ENCODE data around the gene ADGRG6. TPM values are rescaled to one million over a fixed set of nuclear protein-coding genes. Genes with fewer than 3 reads are reported as not detected.

Gene ADGRG6
- total and polyA plus RNA-seq, 2 of the 8 experiments (the other 6 are each of a cell fraction or from before 2014, with no cell fraction given) = 1.1 to 6.2 TPM

DNA sequence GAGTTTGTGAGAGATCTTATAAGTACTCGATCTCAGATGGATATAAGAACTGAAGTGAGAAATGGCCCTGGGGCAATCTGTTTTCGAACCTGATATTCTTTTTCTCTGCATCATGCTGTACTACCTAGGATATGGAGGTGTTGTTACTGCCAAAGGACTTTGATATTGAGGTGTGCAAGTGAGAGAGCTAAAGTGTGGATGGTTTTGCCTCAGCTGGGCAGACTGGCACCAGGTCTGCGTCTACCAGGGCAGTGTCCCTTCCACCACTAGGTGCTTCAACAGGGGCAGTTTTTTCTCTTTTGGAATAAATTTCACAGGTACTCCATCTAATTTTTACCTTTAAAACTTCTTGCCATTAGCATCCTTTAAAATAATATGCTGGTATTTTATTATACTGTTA lies 35.0 kb downstream of the ADGRG6 start:
- Histone ChIP-seq H3K56ac (replicated peaks; ENCODE audit: insufficient read length, low read depth, low read length) (no peak overlapping the region), H3K14ac (ENCODE audit: insufficient read length) (no peak overlapping the region), H2AK5ac (ENCODE audit: low read depth, low read length) (no peak overlapping the region), H4K8ac (ENCODE audit: extremely low read depth, insufficient read depth, low read length) (no peak overlapping the region), H3K9ac (replicated peaks in 1 of 4; ENCODE audit: extremely low read depth in 1 of 4, low read depth in 3 of 4, low read length in 3 of 4) (no peak overlapping the region), H4K91ac (replicated peaks; ENCODE audit: insufficient read length, low read length) (no peak overlapping the region), H3K27me3 (replicated peaks in 1 of 4; ENCODE audit: control insufficient read depth in 3 of 4, extremely low read depth in 1 of 4, insufficient read depth in 3 of 4, low read length in 3 of 4) (no peaks in the 10 kb centered on the region), H4K5ac (ENCODE audit: insufficient read length, low read depth, low read length) (no peak overlapping the region), H3K36me3 (ENCODE audit: control insufficient read depth in 2 of 4, insufficient read depth in 4 of 4, low read length in 3 of 4) (no peaks in the 10 kb centered on the region), H2BK12ac (ENCODE audit: low read depth, low read length) (no peak overlapping the region), H3K79me1 (ENCODE audit: low read depth, low read length) (no peaks in the 10 kb centered on the region), H4K20me1 (replicated peaks in 1 of 2; ENCODE audit: control insufficient read depth in 1 of 2, insufficient read depth in 2 of 2, low read length in 2 of 2) (no peaks in the 10 kb centered on the region), H3K4me2 (ENCODE audit: insufficient read depth in 1 of 2, low read depth in 2 of 2, low read length in 2 of 2) (no peak overlapping the region), H3K27ac (ENCODE audit: low read depth, low read length) (no peak overlapping the region), H3K18ac (ENCODE audit: extremely low read depth, low read length) (no peak overlapping the region), H3K4ac (replicated peaks; ENCODE audit: insufficient read length, low read depth, low read length) (no peak overlapping the region), H3K4me3 (ENCODE audit: extremely low read depth in 1 of 4, insufficient read depth in 2 of 4, low read depth in 3 of 4, low read length in 4 of 4) (no peak overlapping the region), H2BK20ac (ENCODE audit: low read length) (no peak overlapping the region), H3K23me2 (ENCODE audit: low read depth, low read length) (no peaks in the 10 kb centered on the region; the same call in 1 of the 2 replicates), H3K23ac (ENCODE audit: insufficient read length) (no peak overlapping the region), H2AFZ (ENCODE audit: low read length) (no peak overlapping the region), H3K79me2 (ENCODE audit: control insufficient read depth in 1 of 2, insufficient read depth in 2 of 2, low read length in 2 of 2) (no peaks in the 10 kb centered on the region), H2BK120ac (replicated peaks; ENCODE audit: low read depth, low read length) (no peak overlapping the region), H3K9me3 (ENCODE audit: insufficient read depth in 2 of 2, low read depth in 1 of 2, low read length in 1 of 2) (no peaks in the 10 kb centered on the region), H3K4me1 (replicated peaks in 1 of 4; ENCODE audit: control insufficient read depth in 3 of 4, insufficient read depth in 4 of 4, low read length in 3 of 4) (no peaks in the 10 kb centered on the region), H2BK15ac (ENCODE audit: low read length) (no peak overlapping the region), H2BK5ac (ENCODE audit: low read depth, low read length) (no peak overlapping the region)
- TF ChIP-seq POLR2A (IDR thresholded peaks at IDR 0.05; ENCODE audit: control extremely low read depth in 1 of 2, low read depth in 2 of 2, low read length in 2 of 2) (no peak), TCF12 (IDR thresholded peaks at IDR 0.05; ENCODE audit: low read depth, low read length) (no peak), BACH1 (IDR thresholded peaks at IDR 0.05; ENCODE audit: low read length) (no peak), CEBPB (IDR thresholded peaks at IDR 0.05; ENCODE audit: low read depth, low read length) (no peak)
- TF ChIP-seq, protein P1, sequence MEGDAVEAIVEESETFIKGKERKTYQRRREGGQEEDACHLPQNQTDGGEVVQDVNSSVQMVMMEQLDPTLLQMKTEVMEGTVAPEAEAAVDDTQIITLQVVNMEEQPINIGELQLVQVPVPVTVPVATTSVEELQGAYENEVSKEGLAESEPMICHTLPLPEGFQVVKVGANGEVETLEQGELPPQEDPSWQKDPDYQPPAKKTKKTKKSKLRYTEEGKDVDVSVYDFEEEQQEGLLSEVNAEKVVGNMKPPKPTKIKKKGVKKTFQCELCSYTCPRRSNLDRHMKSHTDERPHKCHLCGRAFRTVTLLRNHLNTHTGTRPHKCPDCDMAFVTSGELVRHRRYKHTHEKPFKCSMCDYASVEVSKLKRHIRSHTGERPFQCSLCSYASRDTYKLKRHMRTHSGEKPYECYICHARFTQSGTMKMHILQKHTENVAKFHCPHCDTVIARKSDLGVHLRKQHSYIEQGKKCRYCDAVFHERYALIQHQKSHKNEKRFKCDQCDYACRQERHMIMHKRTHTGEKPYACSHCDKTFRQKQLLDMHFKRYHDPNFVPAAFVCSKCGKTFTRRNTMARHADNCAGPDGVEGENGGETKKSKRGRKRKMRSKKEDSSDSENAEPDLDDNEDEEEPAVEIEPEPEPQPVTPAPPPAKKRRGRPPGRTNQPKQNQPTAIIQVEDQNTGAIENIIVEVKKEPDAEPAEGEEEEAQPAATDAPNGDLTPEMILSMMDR (IDR thresholded peaks at IDR 0.05; ENCODE audit: control extremely low read depth in 1 of 3, insufficient read depth in 1 of 3, low read depth in 1 of 3, low read length in 3 of 3) = peak in 1 of 3 experiments; percentile 2; a peak in 1 of 4 replicates
- ChIA-PET POLR2A (ENCODE audit: partially characterized antibody) (no interaction called here), CTCF (ENCODE audit: partially characterized antibody) (interaction anchor here (0.6 to 1.2 kb wide), 4 partner anchors 9 to 181 kb away, joined by 3 to 4 read pairs (median 3); no protein-coding TSS in a partner anchor)
- DNase-seq (ENCODE audit: low read depth in 1 of 2, low spot score in 2 of 2) (no peak), FAIRE-seq (no peak)
- 84% methylated on average over 3 of the region's 3 CpGs; no CpG with 5 or more reads in 1 of the 2 experiments for WGBS, 2 experiments (ENCODE audit: extremely low coverage in 1 of 2, insufficient coverage in 1 of 2, insufficient read length in 1 of 2, insufficient replicate concordance in 2 of 2, low coverage in 1 of 2, low lambda C conversion rate in 2 of 2, missing lambda C conversion rate in 1 of 2)

All from H1 (cell line).